Measurements from ENCODE around the gene DOCK2.

DOCK2 gene

GRCh38 chr5:169956756-169957155 lies 319.7 kb downstream of the DOCK2 start:
- no peak for TF ChIP-seq EZH2 (IDR thresholded peaks at IDR 0.05)
- no peak for TF ChIP-seq POLR2AphosphoS5 (IDR thresholded peaks at IDR 0.05; ENCODE audit: borderline replicate concordance, low read depth, low read length)
- no peak for TF ChIP-seq FOXP2 (optimal IDR thresholded peaks at IDR 0.05; ENCODE audit: control extremely low read depth, extremely low read length, insufficient read depth)
- Histone ChIP-seq H3K9me3 (ENCODE audit: low read depth, low read length) (no peaks in the 10 kb centered on the region), H3K4me3 (no peak overlapping the region), H3K36me3 (ENCODE audit: insufficient read depth, low read length) (no peaks in the 10 kb centered on the region), H3K27ac (no peak overlapping the region), H3K9ac (ENCODE audit: insufficient read length) (no peak overlapping the region)
- DNase-seq (ENCODE audit: low read depth, low spot score): no peak

GRCh38 chr5:169958278-169958677 lies 321.2 kb downstream of the DOCK2 start:
- Histone ChIP-seq H3K36me3 (ENCODE audit: insufficient read depth, low read length) (no peaks in the 10 kb centered on the region), H3K27ac (no peak overlapping the region), H3K4me3 (no peak overlapping the region), H3K9me3 (ENCODE audit: low read depth, low read length) (no peaks in the 10 kb centered on the region), H3K9ac (ENCODE audit: insufficient read length) (no peak overlapping the region)
- DNase-seq (ENCODE audit: low read depth, low spot score): no peak
- no peak for TF ChIP-seq FOXP2 (optimal IDR thresholded peaks at IDR 0.05; ENCODE audit: control extremely low read depth, extremely low read length, insufficient read depth)
- TF ChIP-seq EZH2 (IDR thresholded peaks at IDR 0.05): no peak
- no peak for TF ChIP-seq POLR2AphosphoS5 (IDR thresholded peaks at IDR 0.05; ENCODE audit: borderline replicate concordance, low read depth, low read length)

DNA sequence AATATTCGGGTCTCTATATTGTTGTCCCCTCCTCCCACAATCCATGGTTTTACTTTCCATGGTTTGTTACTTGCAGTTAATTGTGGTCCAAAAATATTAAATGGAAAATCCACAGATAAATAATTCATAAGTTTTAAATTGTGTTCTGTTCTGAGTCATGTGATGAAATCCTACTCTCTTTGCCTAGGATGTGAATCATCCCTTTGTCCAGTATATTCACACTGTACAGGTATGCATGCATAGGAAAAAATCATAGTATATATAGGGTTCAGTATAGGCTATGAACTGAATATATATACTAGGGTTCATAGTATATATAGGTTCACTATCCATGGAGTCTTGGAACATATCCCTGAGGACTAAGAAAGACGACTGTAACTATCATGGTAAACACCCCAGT lies 323.6 kb downstream of the DOCK2 start:
- no peak overlapping the region for H3K9ac ChIP-seq (ENCODE audit: insufficient read length)
- no peak for DNase-seq (ENCODE audit: low read depth, low spot score)
- no peak overlapping the region for H3K4me3 ChIP-seq
- TF ChIP-seq POLR2AphosphoS5 (IDR thresholded peaks at IDR 0.05; ENCODE audit: borderline replicate concordance, low read depth, low read length): no peak
- no peak for TF ChIP-seq FOXP2 (optimal IDR thresholded peaks at IDR 0.05; ENCODE audit: control extremely low read depth, extremely low read length, insufficient read depth)
- no peak for TF ChIP-seq EZH2 (IDR thresholded peaks at IDR 0.05)
- H3K36me3 ChIP-seq (ENCODE audit: insufficient read depth, low read length): no peaks in the 10 kb centered on the region
- no peak overlapping the region for H3K27ac ChIP-seq
- H3K9me3 ChIP-seq (ENCODE audit: low read depth, low read length): no peaks in the 10 kb centered on the region

GRCh38 chr5:169964246-169964645 lies 327.2 kb downstream of the DOCK2 start:
- no peak overlapping the region for H3K4me3 ChIP-seq
- H3K9ac ChIP-seq (ENCODE audit: insufficient read length): no peak overlapping the region
- H3K27ac ChIP-seq: no peak overlapping the region
- no peaks in the 10 kb centered on the region for H3K9me3 ChIP-seq (ENCODE audit: low read depth, low read length)
- H3K36me3 ChIP-seq (ENCODE audit: insufficient read depth, low read length): no peaks in the 10 kb centered on the region
- no peak for TF ChIP-seq POLR2AphosphoS5 (IDR thresholded peaks at IDR 0.05; ENCODE audit: borderline replicate concordance, low read depth, low read length)
- no peak for TF ChIP-seq EZH2 (IDR thresholded peaks at IDR 0.05)
- TF ChIP-seq FOXP2 (optimal IDR thresholded peaks at IDR 0.05; ENCODE audit: control extremely low read depth, extremely low read length, insufficient read depth): no peak
- DNase-seq (ENCODE audit: low read depth, low spot score): no peak

- TF ChIP-seq POLR2AphosphoS5 (IDR thresholded peaks at IDR 0.05; ENCODE audit: borderline replicate concordance, low read depth, low read length) (no peak), FOXP2 (optimal IDR thresholded peaks at IDR 0.05; ENCODE audit: control extremely low read depth, extremely low read length, insufficient read depth) (no peak), EZH2 (IDR thresholded peaks at IDR 0.05) (no peak)
- no peaks in the 10 kb centered on the region for H3K36me3 ChIP-seq (ENCODE audit: insufficient read depth, low read length)
- H3K9ac ChIP-seq (ENCODE audit: insufficient read length): no peak overlapping the region
- H3K9me3 ChIP-seq (ENCODE audit: low read depth, low read length): no peaks in the 10 kb centered on the region
- no peak overlapping the region for H3K27ac ChIP-seq
- H3K4me3 ChIP-seq: no peak overlapping the region
- no peak for DNase-seq (ENCODE audit: low read depth, low spot score)
Observed at GRCh38 chr5:169970339-169970738, 333.3 kb downstream of the DOCK2 start.

GRCh38 chr5:169970911-169971765 lies 334.1 kb downstream of the DOCK2 start:
- H3K27ac ChIP-seq: no peak overlapping the region
- DNase-seq (ENCODE audit: low read depth, low spot score): no peak
- no peak overlapping the region for H3K9ac ChIP-seq (ENCODE audit: insufficient read length)
- no peak overlapping the region for H3K4me3 ChIP-seq
- TF ChIP-seq POLR2AphosphoS5 (IDR thresholded peaks at IDR 0.05; ENCODE audit: borderline replicate concordance, low read depth, low read length) (no peak), FOXP2 (optimal IDR thresholded peaks at IDR 0.05; ENCODE audit: control extremely low read depth, extremely low read length, insufficient read depth) (no peak), EZH2 (IDR thresholded peaks at IDR 0.05) (no peak)
- H3K36me3 ChIP-seq (ENCODE audit: insufficient read depth, low read length): no peaks in the 10 kb centered on the region
- no peaks in the 10 kb centered on the region for H3K9me3 ChIP-seq (ENCODE audit: low read depth, low read length)

- Histone ChIP-seq H3K36me3 (ENCODE audit: insufficient read depth, low read length) (no peaks in the 10 kb centered on the region), H3K9me3 (ENCODE audit: low read depth, low read length) (no peaks in the 10 kb centered on the region), H3K4me3 (no peak overlapping the region), H3K27ac (no peak overlapping the region), H3K9ac (ENCODE audit: insufficient read length) (no peak overlapping the region)
- no peak for DNase-seq (ENCODE audit: low read depth, low spot score)
- TF ChIP-seq FOXP2 (optimal IDR thresholded peaks at IDR 0.05; ENCODE audit: control extremely low read depth, extremely low read length, insufficient read depth) (no peak), EZH2 (IDR thresholded peaks at IDR 0.05) (no peak), POLR2AphosphoS5 (IDR thresholded peaks at IDR 0.05; ENCODE audit: borderline replicate concordance, low read depth, low read length) (no peak)
Observed at GRCh38 chr5:169971780-169972179, 334.7 kb downstream of the DOCK2 start.

- Histone ChIP-seq H3K36me3 (ENCODE audit: insufficient read depth, low read length) (no peaks in the 10 kb centered on the region), H3K27ac (no peak overlapping the region), H3K4me3 (no peak overlapping the region), H3K9ac (ENCODE audit: insufficient read length) (no peak overlapping the region), H3K9me3 (ENCODE audit: low read depth, low read length) (no peaks in the 10 kb centered on the region)
- DNase-seq (ENCODE audit: low read depth, low spot score): no peak
- no peak for TF ChIP-seq FOXP2 (optimal IDR thresholded peaks at IDR 0.05; ENCODE audit: control extremely low read depth, extremely low read length, insufficient read depth)
- TF ChIP-seq POLR2AphosphoS5 (IDR thresholded peaks at IDR 0.05; ENCODE audit: borderline replicate concordance, low read depth, low read length): no peak
- no peak for TF ChIP-seq EZH2 (IDR thresholded peaks at IDR 0.05)
Observed at GRCh38 chr5:169973056-169973455, 336.0 kb downstream of the DOCK2 start.
